Hepatocyte (in vitro differentiated cells): ENCODE measurements around the gene OR2T8.
"Not testable (repeated sequence)": the region's sequence is repeated elsewhere in the genome, so short reads cannot be mapped to it uniquely, and the experiment has no call there.

Experiments
- EZH2 ChIP-seq: fragments of 200-600 bp; sonication (generic); IDR thresholded peaks from 2 replicates; pipeline ENCODE4 v1.6.1; 2016; ENCODE audit warnings: antibody characterized with exemption, mild to moderate bottlenecking, borderline replicate concordance
- TF ChIP-seq, protein P1 (sequence below): fragments of 200-600 bp; sonication (generic); IDR thresholded peaks from 2 replicates; pipeline ENCODE4 v1.5.1; 2016; ENCODE audit warnings: antibody characterized with exemption, mild to moderate bottlenecking; ENCODE audit not compliant: poor library complexity

DNA sequence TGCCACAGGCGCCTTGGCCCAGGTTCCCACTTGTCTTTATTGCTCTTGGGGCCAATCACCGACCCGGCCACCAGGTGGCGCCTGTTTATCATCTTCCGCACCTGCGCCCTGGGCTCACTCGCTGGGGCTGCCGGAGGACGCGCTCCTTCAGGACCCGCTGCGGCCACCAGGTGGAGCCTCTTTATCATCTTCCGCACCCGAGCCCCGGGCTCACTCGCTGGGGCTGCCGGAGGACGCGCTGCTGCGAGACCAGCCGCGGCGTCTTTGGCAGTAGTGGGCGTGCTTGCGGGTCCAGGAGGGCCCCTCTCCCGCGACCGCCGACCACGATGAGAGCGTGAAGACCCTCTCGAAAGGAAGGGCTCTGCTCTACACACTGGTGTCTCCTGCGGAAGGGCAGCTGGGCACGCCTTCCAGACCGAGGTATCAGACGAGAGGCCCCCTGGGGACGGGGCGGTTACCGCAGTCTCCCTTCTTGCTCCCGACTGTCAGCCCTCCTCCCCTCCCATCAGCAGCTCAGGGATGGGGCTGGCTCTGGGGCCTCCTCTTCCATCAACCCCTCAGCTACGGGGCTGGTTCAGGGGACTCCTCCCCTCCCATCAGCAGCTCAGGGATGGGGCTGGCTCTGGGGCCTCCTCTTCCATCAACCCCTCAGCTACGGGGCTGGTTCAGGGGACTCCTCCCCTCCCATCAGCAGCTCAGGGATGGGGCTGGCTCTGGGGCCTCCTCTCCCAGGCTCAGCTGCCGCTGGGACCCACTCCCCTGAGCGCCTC, 17.1 kb downstream of the OR2T8 start:
- TF ChIP-seq, protein P1, sequence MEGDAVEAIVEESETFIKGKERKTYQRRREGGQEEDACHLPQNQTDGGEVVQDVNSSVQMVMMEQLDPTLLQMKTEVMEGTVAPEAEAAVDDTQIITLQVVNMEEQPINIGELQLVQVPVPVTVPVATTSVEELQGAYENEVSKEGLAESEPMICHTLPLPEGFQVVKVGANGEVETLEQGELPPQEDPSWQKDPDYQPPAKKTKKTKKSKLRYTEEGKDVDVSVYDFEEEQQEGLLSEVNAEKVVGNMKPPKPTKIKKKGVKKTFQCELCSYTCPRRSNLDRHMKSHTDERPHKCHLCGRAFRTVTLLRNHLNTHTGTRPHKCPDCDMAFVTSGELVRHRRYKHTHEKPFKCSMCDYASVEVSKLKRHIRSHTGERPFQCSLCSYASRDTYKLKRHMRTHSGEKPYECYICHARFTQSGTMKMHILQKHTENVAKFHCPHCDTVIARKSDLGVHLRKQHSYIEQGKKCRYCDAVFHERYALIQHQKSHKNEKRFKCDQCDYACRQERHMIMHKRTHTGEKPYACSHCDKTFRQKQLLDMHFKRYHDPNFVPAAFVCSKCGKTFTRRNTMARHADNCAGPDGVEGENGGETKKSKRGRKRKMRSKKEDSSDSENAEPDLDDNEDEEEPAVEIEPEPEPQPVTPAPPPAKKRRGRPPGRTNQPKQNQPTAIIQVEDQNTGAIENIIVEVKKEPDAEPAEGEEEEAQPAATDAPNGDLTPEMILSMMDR: not testable (repeated sequence)
- not testable (repeated sequence) for TF ChIP-seq EZH2
